Activated CD4-positive, alpha-beta T cell treated with anti-CD3 and anti-CD28 coated beads, Interleukin-2, amount 50 U/mL, for 24 hours (primary cell): ENCODE results near the gene SLC35G2.
"Not testable (repeated sequence)": the region's sequence is repeated elsewhere in the genome, so short reads cannot be mapped to it uniquely, and the experiment has no call there.

ENCODE experiments used
- DNase-seq, 2 donors: peaks; one replicate each; pipeline ENCODE4 v3.0.0-alpha.2; 2020; ENCODE audit warnings: low read depth in 1 of 2, low spot score in 1 of 2

The SLC35G2 gene

GRCh38 chr3:136818769-136819391 lies at the start of gene SLC35G2:
TSS of gene SLC35G2 (plus strand) at chr3:136819126. CDS start at chr3:136854461, 35,335 bp downstream.
- DNase-seq, result peak in 1 of 2 donors; percentile 1

- no peak for DNase-seq
Observed at GRCh38 chr3:136772709-136773108, 46.2 kb upstream of the SLC35G2 start.

GRCh38 chr3:136778865-136779264 lies 40.1 kb upstream of the SLC35G2 start:
- no peak for DNase-seq

- DNase-seq, result no peak
Observed at GRCh38 chr3:136780741-136781140, 38.2 kb upstream of the SLC35G2 start.

- no peak for DNase-seq
Observed at GRCh38 chr3:136783708-136784191, 35.2 kb upstream of the SLC35G2 start.

- DNase-seq, result no peak
Observed at GRCh38 chr3:136787349-136787748, 31.6 kb upstream of the SLC35G2 start.

GRCh38 chr3:136788154-136788553 lies 30.8 kb upstream of the SLC35G2 start:
- no peak for DNase-seq

- no peak for DNase-seq
Observed at GRCh38 chr3:136789976-136790375, 28.9 kb upstream of the SLC35G2 start.

GRCh38 chr3:136790786-136791185 lies 28.1 kb upstream of the SLC35G2 start:
- no peak for DNase-seq

- DNase-seq, result no peak
Observed at GRCh38 chr3:136792556-136793330, 26.2 kb upstream of the SLC35G2 start.

GRCh38 chr3:136801146-136801545 lies 17.8 kb upstream of the SLC35G2 start:
- DNase-seq, result not testable (repeated sequence)

GRCh38 chr3:136802481-136802996 lies 16.4 kb upstream of the SLC35G2 start:
- no peak for DNase-seq

- no peak for DNase-seq
Observed at GRCh38 chr3:136804141-136804540, 14.8 kb upstream of the SLC35G2 start.

- DNase-seq, result no peak
Observed at GRCh38 chr3:136804813-136805212, 14.1 kb upstream of the SLC35G2 start.

GRCh38 chr3:136805795-136806194 lies 13.1 kb upstream of the SLC35G2 start:
- no peak for DNase-seq

GRCh38 chr3:136811701-136812100 lies 7.2 kb upstream of the SLC35G2 start:
- no peak for DNase-seq

GRCh38 chr3:136817448-136817847 lies 1.5 kb upstream of the SLC35G2 start:
- DNase-seq, result no peak

GRCh38 chr3:136818191-136818768 lies 646 bp upstream of the SLC35G2 start:
- DNase-seq, result peak in 1 of 2 donors; percentile 4

GRCh38 chr3:136819392-136819730 lies 435 bp downstream of the SLC35G2 start:
- peak in 1 of 2 donors; percentile 3 for DNase-seq

- peak in 1 of 2 donors; percentile 3 for DNase-seq
Observed at GRCh38 chr3:136819731-136820679, 1.1 kb downstream of the SLC35G2 start.

- no peak for DNase-seq
Observed at GRCh38 chr3:136831461-136831860, 12.5 kb downstream of the SLC35G2 start.
